PFSK-1 (cell line): Measurements from ENCODE around the gene NME7.

Experiments used
- SIN3A ChIP-seq: IDR thresholded peaks from 2 replicates; pipeline ENCODE4 v1.6.1; 2012; ENCODE audit warnings: mild to moderate bottlenecking, low read length, moderate library complexity, borderline replicate concordance; ENCODE audit not compliant: insufficient read depth
- TAF1 ChIP-seq: IDR thresholded peaks from 2 replicates; pipeline ENCODE4 v1.6.1; 2012; ENCODE audit warnings: low read length, control low read depth, borderline replicate concordance; ENCODE audit not compliant: insufficient read depth

DNA sequence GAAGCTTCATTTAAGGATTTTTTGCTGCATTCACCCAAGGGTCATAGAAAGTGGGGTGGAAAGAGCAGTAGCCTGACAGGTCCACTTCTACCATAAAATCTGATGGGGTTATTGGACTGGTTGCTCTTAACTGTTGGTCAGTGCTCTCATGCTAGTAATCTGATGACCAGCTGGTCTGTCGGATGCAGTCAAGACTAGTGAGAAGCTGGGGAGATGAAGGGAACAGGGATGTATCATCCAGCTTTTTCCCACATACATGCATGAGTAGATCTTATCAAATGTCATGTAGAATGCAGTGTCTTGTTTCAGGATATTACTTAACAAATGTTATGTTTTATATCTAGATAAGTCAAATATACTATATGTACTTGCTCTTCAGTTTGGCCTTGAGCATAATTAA lies 250.0 kb downstream of the NME7 start:
- TF ChIP-seq SIN3A (no peak), TAF1 (no peak)
